Lower lobe of right lung (tissue), 2 donors: ENCODE data around the gene SZT2. TPM values are rescaled to one million over a fixed set of nuclear protein-coding genes. Genes with fewer than 3 reads are reported as not detected.
"Not testable (repeated sequence)": the region's sequence is repeated elsewhere in the genome, so short reads cannot be mapped to it uniquely, and the experiment has no call there.

Experiments
- ATAC-seq, 2 donors: fragments of 200-7000 bp; cut with Tn5 transposase; one replicate each; pipeline ENCODE4 v1.9.1; 2020 to 2022; ENCODE audit warnings: mild to moderate bottlenecking in 2 of 2, moderate library complexity in 2 of 2
- DNase-seq: peaks from one replicate; pipeline ENCODE4 v3.0.0-alpha.2; 2020
- H3K27ac ChIP-seq: fragments of 200-600 bp; one replicate; pipeline ENCODE4 v1.8.0; 2022
- H3K27me3 ChIP-seq: fragments of 200-600 bp; one replicate; pipeline ENCODE4 v1.8.0; 2022; ENCODE audit warnings: low read depth
- H3K36me3 ChIP-seq: fragments of 200-600 bp; one replicate; pipeline ENCODE4 v1.8.0; 2022; ENCODE audit warnings: mild to moderate bottlenecking
- H3K4me1 ChIP-seq: fragments of 200-600 bp; one replicate; pipeline ENCODE4 v1.8.0; 2022
- H3K4me3 ChIP-seq: fragments of 200-600 bp; one replicate; pipeline ENCODE4 v1.8.0; 2022; ENCODE audit warnings: mild to moderate bottlenecking
- H3K9me3 ChIP-seq: fragments of 200-600 bp; one replicate; pipeline ENCODE4 v1.8.0; 2022
- CTCF ChIP-seq: fragments of 200-600 bp; IDR thresholded peaks from one replicate; pipeline ENCODE4 v1.8.0; 2022; ENCODE audit warnings: antibody characterized with exemption, mild to moderate bottlenecking
- intact Hi-C: fragments of 100-400 bp; cut with DNase I; formaldehyde crosslinking; loops from one replicate; pipeline ENCODE4 v1.11.0; 2022
- total RNA-seq: library from RNA; stranded (reverse); fragmentation: NEBNext Ultra II Directional; extraction: Animal tissue kit (Norgen Biotek cat#: 25700); gene quantifications from one replicate; pipeline ENCODE4 v1.2.1, GENCODE V29; 2021
- donor health status: DM: no; HTN: yes; CAD: no; lungs with severe emphysema.

The SZT2 gene
- total RNA-seq, 1 donor from 2014 or later = 71.5 TPM

DNA sequence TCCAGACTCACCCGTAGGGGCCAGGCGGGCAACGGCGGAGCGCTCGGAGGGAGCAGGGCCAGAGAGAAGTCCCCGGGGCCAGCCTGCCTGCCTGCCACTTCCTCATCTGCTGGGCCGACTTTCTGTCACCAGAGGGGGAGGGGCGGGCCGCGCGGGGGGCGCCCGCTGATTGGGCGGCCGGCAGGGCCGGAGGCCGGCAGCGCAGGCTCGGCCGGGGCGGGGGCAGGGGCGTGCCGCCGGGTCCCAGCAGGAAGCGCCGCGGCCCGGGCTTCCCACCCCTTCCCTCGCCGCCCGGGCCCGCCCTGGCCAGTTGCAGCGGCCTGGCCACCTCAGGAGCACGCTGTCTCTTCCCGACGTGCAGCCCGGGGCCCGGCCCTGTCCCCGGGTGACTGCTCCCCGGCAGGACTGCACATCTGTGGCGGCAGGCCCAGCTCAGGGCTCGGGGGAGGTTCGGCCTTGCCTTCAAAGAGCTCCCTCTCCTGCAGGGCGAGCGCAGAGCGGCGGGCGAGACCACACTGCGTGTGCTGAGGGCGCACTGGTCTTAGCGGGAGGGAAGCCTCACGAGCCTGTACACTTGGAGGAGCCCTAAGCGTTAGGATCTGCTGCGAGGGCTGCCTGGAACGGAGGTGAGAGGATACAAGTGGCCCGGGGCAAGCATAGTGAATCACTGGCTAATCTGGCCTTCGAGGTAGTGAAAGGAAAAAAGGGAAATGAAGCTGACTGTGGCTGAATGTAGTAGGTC, 21.6 kb upstream of the SZT2 start, which contains the start of gene ELOVL1:
Gene ELOVL1, minus strand, starts transcription at position 108 of the 742 bp plus-strand sequence. CDS start 2,402 bp downstream, outside the sequence.
- peak within 1 kb of the TSS; percentile 95 for H3K27ac ChIP-seq
- H3K36me3 ChIP-seq = peaks cover 25% of the 10 kb centered on the region
- intact Hi-C loops = no loop called here
- H3K27me3 ChIP-seq = no peaks in the 10 kb centered on the region
- H3K4me1 ChIP-seq = peaks cover 35% of the 10 kb centered on the region
- ATAC-seq (peak; percentile 96 to 97), DNase-seq (peak; percentile 96)
- no peak for TF ChIP-seq CTCF
- H3K4me3 ChIP-seq = peak within 1 kb of the TSS; percentile 87
- H3K9me3 ChIP-seq = no peaks in the 10 kb centered on the region

DNA sequence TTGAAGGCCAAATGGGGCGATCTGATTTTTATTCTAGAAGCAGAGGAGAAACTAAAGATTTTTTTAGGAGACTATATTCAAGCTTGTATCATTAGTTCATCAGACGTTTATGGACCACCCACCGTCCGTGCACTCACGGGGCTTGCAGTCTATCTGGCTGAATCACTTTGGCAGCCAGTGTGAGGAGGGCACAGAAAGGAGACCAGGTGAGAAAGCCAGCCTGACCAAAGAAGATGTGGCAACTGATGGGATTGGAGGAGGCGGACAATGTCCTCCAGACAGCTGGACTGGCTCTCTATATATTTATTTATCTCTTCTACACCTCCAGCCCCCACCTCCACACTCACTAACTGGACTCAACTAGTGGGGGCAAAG, 21.1 kb upstream of the SZT2 start:
- H3K27ac ChIP-seq = peak overlapping the region; percentile 95
- H3K4me3 ChIP-seq = peak overlapping the region; percentile 87
- no peak for ATAC-seq

GRCh38 chr1:43369779-43370178, 19.9 kb upstream of the SZT2 start:
- ATAC-seq, H3K27me3 ChIP-seq, intact Hi-C loops, DNase-seq, H3K4me3 ChIP-seq, H3K9me3 ChIP-seq, H3K36me3 ChIP-seq, H3K27ac ChIP-seq: not testable (repeated sequence)
- peaks cover 35% of the 10 kb centered on the region for H3K4me1 ChIP-seq

More for the DNA sequence above, 21.1 kb upstream of the SZT2 start:
- Histone ChIP-seq H3K9me3 (no peaks in the 10 kb centered on the region), H3K36me3 (peaks cover 20% of the 10 kb centered on the region), H3K4me1 (peaks cover 35% of the 10 kb centered on the region), H3K27me3 (no peaks in the 10 kb centered on the region)
- DNase-seq = no peak
- intact Hi-C loops = no loop called here
- no peak for TF ChIP-seq CTCF

DNA sequence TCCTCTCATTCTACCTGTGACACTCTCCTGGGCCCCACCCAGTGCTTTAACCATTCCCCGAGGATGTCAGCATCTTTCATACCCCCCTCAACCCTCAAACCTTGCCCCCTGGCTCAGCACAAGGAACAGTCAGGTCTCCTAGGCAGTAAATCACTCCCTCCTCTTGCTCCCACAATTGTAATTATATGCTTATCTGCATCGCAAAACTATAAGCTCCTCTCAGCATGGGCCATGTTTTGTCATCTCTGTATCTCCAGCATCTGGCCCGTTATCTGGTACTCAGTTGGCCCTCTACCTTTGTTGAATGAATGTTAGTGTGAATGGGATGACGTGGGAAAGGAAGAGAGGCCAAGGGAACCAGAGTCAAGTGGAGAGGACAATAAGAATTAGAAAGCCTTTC, 19.1 kb upstream of the SZT2 start:
- H3K36me3 ChIP-seq = peaks cover under 1% of the 10 kb centered on the region
- no peak overlapping the region for H3K4me3 ChIP-seq
- no peaks in the 10 kb centered on the region for H3K27me3 ChIP-seq
- ATAC-seq = no peak
- H3K27ac ChIP-seq = no peak overlapping the region
- DNase-seq = no peak
- TF ChIP-seq CTCF = no peak
- intact Hi-C loops = no loop called here
- no peaks in the 10 kb centered on the region for H3K9me3 ChIP-seq
- H3K4me1 ChIP-seq = peaks cover 34% of the 10 kb centered on the region

- H3K27ac ChIP-seq = no peak overlapping the region
- peaks cover 20% of the 10 kb centered on the region for H3K4me1 ChIP-seq
- H3K9me3 ChIP-seq = no peaks in the 10 kb centered on the region
- intact Hi-C loops = no loop called here
- DNase-seq = no peak
- no peak overlapping the region for H3K4me3 ChIP-seq
- no peaks in the 10 kb centered on the region for H3K27me3 ChIP-seq
- ATAC-seq = no peak
- no peak for TF ChIP-seq CTCF
- no peaks in the 10 kb centered on the region for H3K36me3 ChIP-seq
Measured at GRCh38 chr1:43372172-43372571, 17.5 kb upstream of the SZT2 start.
